Islet precursor cell (in vitro differentiated cells): ENCODE results near the gene MTIF3.

ENCODE experiments used
- DNase-seq: peaks from one replicate; pipeline ENCODE4 v3.0.0-alpha.2; 2018

The MTIF3 gene, protein sequence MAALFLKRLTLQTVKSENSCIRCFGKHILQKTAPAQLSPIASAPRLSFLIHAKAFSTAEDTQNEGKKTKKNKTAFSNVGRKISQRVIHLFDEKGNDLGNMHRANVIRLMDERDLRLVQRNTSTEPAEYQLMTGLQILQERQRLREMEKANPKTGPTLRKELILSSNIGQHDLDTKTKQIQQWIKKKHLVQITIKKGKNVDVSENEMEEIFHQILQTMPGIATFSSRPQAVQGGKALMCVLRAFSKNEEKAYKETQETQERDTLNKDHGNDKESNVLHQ

DNA sequence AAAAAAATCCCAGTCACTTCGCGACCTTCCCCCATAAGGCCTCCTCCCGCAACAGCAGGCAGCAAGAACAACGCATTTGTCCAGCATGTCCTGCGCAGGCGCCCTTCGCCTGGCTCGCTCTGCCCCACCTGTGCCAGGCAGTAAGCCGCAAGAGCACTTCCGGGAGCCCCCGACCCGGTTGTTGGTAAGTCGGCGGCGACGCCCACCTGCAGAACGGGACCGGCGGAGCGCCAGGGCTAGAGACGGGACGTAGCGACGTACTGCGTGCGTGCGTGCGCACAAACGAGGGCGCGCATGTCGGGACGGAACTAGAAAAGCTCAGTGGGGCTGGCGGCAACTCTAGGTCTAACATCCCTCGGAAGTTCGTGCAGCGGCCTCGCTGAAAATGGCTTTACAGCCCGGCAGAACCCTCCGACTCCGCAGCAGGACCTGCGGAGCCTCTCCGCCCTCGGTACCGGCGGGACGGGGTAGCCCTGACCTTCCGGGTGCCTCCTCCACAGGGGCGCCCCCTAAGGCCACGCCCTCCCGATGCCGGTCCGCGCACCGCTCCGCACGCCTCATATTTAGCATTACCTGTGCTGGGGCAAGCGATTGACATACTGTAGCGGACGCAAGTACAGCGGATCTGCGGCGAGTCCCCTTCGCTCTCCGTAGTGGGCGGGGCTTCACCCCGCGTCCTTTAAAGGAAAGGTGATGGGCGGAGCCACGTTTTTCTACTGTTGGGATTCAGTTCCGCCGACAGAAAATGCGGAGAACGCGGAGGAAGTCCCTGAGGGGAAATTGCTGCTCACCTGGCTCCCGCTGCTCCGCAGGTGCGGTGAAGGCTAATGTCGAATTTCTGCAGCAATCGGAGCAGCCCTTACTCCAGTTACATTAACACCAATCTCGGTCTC, at the start of gene MTIF3:
TSS of gene MTIF3 (minus strand) at position 629 of the 893 bp plus-strand sequence. CDS start 10,116 bp downstream, outside the sequence.
- DNase-seq, result peak; percentile 98

DNA sequence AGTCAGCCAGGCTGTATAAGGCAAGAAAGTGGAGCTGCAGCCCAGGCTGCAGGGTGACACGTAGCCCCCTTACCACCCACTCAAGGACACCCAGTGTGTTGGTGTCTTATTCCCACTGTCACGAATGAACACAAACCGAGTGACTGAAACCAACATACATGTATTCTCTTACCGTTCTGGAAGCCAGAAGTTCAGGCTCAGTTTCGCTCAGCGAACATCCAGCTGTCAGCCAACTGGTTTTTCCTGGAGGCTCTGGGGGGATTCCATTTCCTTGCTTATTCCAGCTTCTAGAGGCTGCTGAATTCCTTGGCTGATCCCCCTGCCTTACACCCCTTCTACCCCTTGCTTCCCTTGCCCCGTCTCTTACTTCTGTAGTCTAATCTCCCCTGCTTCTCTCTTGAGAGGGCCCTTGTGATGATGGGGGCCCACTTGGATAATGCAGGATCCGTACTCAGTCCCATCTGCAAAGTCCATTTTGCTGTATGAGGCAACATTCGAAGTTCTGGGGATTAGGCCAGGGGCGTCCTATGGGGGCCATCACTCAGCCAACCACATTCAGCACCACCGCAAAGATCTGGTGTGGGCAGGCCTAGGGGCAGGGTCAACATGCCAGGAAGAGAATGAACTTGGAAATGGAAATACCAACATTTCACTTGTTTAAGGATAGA, 47.3 kb upstream of the MTIF3 start:
- no peak for DNase-seq

DNA sequence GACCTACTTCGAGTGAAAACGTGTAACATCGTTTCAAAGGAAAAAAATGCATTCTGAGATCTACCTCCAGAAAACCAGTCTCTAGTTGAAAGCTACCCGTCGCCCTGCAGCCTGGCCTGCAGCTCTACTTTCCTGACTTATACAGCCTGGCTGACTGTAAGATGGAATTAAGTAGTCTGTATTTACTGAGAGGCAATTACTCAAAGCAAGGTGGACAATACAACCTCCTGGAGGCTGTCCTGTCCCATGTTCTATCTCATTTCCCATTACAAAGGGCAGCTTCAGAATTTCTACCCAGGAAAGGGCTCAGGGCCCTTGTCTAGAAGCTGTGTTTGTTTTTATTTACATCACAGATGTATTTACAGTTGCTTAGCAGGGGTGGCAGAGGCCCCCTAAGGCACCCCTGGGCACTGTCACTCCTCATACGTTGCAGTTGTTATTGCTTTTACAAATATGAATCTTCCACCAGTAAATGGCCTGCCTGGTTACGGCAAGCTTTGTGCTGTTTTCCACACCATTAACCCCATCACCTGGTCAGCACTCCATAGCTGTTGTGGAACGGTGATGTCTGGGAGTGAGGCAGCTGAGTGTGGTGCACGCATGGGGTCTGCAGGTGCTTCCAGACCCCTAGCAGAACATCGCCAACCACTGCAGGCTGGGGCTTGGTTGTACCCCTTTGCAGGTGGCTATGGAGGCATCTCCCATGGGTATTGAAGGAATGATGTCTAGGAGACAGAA, 46.3 kb upstream of the MTIF3 start:
- no peak for DNase-seq

DNA sequence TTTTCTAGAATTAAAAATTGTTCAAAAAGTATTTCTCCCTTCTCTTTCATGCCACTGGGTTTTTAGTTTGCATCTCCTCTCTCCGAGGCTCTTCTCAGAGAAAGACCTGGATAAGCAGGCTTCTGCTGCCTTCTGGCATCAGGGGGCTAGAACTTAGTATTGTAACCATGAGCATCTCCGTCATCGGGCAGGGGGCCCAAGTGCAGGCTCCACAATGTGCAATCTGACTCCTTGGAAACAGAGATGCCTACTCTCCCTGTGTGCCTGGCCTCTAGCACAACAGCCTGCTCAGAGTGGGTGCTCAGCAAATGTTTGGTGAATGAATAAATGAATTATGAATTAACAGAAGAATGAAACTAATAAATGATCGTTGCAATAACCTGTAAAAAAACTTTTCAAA, 45.6 kb upstream of the MTIF3 start:
- DNase-seq, result no peak

DNA sequence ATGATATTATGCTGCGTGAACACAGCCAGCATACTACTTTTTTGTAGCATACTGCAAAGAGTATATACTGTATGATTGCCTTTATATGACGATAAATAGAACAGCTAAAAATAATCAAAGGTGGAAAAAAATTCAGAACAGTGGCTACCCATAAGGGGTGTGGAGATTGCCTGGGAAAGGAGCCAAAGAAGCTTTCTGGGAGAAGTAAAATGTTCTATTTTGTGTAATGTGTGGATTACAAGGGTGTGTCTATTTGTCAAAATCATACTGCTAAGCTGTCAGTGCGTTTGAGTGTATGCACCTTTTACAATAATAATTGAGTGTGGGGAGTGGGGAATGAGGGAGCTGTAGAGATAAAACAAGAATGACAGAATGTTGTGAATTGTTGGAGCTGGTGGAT, 45.2 kb upstream of the MTIF3 start:
- DNase-seq, result no peak

DNA sequence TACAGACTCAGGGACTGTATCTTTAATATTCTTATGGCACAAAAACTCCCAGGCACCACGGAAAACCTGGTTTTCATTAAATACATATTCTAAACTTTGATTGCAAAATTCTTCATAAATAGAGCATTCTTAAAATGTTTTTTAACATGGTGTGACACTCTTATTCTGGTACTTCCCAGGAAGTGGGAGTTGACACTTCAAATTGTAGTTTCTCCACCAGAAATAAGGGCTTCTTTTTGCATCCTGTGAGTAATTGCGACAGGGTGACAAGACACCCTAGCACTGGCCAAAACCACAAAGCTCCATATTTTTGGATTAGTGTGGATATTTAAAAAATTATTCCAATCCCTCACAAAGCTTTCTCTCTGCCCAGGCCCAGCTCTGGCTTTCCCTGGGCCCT, 43.6 kb upstream of the MTIF3 start:
- no peak for DNase-seq

DNA sequence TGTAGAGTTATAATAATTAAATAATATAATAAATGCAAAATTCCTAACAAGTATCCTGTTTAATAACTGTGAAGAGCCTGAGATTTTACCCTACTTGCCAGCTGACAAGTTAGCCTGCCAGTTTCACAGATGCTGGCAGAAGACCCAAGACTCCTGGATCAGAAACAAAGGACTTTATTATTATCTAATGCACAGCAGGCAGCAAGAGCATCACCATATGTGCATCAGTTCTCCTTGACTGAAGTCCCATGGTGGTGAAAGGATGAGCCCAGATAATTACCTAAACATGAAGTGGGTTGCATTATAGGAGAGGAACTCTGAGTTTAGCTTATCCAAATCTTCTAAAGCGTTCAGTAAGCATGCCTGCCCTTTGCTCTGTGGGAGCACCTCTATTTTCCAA, 39.1 kb upstream of the MTIF3 start:
- DNase-seq, result no peak

DNA sequence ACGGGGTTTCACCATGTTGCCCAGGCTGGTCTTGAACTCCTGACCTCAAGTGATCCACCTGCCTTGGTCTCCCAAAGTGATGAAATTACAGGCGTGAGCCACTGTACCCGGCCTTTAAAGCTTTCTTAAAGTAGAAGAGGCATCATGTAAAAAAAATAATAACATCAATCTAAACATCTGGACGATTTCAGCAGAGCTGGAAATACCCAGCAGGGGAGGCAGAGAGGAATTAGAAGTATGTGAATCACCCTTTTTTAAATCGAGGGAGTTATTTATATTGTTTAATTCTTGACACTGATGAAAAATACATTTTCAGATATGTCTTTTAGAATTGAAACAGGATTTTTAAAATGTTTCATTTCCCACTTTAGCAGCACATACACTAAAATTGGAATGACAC, 37.4 kb upstream of the MTIF3 start:
- DNase-seq, result no peak

DNA sequence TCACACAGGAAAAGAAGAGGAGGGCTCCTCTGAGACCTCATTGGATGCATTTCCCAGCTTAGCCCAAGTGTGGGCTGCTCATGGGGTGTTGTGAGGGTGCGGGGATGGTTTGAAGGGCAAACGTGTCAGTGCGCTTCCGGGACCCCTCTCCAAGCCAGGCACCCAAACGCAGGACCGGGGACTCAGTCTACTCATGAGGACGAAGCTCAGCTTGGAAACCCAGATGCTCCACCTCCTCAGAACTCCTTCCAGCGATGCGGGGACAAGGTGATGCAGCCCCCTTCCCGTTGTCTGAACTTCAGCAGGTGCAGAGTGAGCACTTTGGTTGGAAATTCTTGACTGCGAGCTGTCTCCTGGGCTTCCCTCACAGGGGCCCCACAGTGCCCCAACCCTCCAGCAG, 33.1 kb upstream of the MTIF3 start:
- no peak for DNase-seq

DNA sequence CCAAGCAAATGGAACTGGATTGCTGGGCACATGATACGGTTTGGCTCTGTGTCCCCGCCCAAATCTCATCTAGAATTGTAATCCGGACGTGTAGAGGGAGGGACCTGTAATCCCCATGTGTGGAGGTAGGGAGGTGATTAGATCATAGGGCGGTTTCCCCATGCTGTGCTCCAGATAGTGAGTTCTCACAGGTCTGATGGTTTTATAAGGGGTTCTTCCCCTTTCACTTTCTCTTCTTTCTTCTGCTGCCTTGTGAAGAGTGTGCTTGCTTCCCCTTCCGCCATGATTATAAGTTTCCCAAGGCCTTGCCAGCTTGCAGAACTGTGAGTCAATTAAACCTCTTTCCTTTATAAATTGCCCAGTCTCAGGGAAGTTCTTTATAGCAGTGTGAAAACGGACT, 32.6 kb upstream of the MTIF3 start:
- no peak for DNase-seq

DNA sequence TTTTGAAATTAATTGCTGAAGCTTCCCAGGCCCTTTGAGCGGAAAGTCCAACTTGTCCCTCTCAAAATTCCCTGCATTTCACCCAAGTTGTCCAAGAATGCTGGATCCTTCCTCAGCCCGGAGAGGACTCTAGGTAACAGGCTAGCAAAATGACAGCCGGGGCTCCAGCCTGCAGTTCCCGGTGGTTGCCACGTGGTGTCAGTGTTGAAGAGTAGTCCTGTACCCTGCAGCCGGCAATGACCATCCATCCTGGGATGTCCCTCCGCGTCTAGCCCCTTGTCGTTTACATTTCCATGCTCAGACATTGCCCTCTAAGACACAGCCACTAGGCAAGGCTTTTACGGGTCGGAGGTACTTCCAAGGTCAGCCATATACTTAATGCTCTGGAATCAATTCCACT, 31.4 kb upstream of the MTIF3 start:
- peak; percentile 88 for DNase-seq

DNA sequence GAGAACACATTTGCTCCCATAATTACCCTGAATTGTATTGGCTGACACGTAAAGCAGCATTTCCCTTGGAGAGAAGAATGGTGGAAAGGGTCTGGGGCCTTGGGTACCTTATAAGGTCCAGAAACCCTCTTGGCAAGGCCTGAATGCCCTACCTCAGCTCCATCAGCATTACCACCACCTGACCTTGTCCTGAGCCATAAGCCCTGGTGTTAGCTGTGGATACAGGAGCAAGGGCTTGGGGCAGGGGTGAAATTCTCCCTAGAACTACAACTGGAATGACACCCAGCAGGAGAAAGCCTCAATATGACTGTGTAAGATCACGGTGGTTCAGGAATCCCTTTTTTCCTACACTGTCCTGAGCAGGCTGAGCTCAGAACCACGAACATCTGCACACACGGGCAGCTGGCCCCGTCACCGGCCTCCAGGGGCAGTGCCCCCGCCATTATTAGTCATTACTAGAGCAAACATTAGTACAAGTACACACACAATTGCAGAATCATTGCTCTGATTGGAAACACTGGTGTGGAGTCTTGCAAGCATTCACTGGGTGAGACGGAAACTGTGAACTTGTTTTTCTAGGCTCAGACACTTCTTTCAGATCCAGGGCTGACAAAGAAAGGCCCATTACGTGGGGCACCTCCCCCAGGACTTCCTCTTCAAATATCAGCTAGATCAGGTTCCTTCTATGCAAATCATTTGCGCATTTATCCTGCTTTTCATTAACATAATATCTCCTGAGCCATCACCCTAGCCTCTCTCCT, 26.8 kb upstream of the MTIF3 start:
- no peak for DNase-seq

DNA sequence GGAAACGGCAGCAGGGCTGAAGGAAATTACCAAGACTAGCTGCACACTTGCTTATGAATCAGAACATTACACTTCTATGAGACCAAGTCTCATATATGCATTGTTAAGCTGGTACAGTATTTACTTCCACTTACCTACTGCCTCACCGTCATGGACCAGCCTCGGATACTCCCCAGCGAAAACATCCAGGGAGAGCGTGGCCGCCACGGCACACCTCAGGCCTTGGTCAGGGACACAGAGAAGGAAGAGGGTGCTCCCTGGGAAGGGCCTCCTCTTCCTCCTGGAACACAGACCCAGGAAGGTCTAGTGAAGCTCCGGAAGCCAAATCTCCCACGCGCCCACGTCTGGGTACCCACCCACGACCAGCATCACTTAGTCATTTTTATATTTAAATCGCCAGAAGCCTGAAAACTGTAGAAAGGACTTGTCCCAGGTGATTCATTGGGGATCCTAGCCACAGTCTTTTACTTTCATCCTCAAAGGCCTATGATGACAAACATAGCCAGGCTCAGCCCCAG, 24.4 kb upstream of the MTIF3 start:
- DNase-seq, result no peak

DNA sequence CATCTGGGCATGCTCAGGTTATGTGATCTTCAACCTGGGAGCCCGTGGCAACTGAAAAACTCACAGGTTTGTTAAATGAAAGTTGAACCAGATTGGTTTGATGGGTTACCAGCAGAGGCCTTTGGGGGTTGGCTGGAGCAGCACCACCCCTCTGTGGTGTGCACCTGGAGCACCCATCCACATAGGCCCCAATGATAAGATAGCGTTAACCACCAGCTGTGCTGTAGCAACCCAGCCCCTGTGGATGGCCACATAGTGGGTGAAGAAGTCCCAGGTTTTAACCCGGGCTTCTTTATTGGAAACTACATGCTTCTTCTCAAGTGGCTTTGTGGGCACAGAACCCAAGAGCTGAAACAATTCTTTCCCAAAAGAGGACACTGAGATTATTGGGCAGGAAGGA, 22.6 kb upstream of the MTIF3 start:
- DNase-seq, result no peak

DNA sequence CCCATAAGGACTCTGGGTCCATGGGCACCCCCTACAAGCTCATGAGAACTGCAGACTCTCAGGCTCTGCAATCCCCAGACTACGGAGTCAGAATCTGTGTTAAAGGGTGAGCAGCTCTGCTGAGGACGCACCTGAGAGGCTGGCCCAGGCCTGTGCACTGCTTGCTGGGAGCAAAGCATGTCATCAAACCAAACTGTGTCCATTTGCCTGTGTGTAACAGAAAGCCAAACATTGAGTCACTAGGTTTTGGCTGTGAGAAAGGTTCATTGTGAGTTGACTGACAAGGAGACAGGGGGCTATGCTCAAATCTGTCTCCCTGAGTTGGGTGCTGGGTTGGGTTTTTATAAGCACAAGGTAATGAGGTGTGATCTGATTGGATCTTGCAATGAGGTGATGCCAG, 22.1 kb upstream of the MTIF3 start:
- DNase-seq, result no peak

DNA sequence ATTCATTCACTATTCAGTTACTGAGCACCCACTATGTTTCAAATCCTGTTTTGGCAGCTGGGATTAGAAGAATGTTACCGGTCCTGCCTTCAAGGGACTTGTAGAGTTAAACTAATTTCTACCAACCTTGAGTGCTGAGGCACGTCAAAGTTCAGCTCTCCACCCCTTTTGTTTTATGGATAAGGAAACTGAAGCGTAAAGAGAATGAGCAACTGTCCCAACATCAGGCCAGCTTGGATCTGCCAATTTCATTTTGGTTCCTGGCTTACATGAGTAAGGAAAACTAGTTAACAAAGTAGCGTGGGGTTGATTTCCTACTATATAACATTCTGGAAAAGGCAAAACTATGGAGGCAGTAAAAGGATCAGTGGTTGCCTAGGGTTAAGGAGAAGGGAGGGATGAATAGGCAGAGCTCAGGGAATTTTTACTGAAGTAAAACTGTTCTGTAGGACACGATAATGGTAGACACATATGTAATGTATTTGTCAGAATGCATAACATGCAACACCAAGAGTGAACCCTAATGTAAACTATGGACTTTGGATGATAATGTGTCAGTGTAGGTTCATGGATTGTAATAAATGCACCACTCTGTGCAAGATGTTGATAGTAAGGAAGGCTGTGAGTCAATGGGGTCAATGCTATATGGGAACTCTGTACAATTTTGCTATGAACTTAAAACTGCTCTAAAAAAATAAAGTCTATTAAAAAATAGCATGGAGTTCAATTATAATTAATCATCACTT, 19.9 kb upstream of the MTIF3 start:
- DNase-seq, result no peak

DNA sequence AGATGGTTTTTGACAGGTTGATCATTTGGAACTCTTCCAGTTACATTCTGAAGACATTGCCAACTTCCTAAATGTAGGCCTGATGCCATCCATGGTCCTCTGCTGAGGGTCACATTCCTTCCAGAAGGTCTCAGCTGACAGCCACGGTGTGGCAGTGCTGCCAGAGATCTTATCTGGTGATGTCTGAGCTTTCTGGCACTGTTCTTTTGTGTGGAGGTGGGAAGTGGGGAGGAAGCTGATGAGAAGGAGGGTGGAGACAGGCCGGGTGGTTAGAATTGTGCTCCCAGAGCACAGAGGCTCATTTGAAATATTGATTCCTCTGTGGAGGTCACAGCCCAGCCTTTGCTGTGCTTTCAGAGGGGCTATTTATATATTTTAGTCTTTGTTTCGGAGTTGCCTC, 16.1 kb upstream of the MTIF3 start:
- DNase-seq, result no peak

DNA sequence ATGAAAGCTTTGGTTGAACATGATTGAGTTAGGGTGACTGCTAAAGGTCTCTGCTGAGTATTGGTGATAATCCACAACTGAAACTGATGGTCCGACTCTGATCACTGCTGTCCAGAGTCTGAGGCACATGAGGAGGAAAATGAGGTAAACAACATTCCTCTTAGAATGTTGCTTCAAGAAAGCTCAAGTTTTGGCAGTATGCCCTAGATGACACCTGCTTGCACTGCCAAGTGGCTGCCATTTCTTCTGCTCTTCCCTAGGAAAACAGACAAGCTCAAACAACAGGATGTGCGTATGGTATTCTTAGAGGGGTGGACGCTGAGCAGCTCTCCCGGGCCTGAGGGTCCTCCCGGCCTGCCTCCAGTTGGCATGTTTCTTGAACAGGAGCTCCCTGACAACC, 15.2 kb upstream of the MTIF3 start:
- DNase-seq, result no peak

DNA sequence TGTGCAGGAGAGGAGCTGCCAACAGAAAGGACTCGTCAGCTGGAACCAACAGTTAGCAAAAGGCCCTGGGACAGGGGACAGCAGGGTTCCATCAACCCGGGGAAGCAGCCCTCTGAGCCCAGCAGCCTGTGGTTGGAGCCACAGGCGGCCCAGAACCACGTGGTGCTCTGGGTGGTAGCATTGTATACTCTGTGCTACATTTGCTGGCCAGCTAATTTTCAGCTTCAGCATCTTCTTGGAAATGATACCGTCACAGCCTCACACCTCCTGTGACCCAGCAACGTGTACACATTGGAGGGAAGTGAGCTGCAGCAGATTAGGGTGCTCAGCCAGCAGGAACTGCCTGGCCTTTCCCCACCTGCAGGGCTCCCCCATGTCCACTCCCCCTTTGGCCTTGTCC, 13.1 kb upstream of the MTIF3 start:
- DNase-seq, result no peak

DNA sequence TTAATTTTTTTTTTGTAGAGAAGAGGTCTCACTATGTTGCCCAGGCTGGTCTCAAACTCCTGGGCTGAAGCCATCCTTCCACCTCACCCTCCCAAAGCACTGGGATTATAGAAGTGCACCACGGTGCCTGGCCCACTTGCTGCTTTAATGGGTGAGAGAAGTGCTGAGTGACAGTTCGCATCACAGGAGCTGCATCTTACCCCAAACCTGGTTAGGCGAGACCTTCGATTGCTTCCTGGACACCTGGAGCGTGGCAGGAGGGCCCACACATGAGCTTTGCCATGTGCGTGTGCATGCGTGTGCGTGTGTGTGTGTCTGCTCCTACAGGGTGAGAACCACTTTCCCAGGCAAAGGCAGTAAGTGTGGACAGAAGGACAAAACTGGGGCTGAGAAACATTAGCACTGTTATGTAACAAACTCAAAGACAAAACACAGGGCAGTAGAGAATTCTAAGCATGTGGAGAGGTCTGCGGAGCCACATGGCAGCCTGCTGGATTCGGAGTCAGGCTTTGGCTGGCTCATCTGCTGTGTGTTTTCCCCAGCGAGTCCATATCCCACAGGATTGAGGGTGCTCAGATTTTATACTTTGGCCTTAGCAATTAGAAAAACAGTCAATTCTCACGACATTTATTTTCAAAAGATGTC, 11.7 kb upstream of the MTIF3 start:
- no peak for DNase-seq

DNA sequence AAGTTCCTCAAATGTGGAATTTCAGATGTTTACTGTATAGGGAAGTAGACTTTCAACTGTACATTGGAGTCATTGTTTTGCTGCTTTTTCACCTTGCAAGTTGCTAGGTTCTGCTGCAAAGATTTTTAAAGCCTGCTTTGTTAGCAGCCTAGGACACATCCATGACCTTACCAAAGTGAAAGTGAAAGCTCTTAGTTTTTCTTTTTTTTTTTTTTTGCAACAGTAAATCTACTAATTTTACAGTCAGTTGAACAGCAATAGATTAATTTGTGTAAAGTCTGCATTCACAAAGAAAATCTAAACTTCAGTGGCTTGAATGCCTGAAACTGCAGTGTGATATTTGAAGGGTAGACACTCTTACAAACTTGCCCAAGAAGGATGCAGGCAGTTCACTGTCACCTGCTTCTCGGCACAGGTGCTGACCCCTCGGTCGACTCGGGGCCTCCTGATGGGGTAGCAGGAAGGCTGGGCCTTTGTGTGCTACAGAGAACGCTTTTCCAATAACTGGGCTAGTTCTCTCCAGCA, 5.0 kb upstream of the MTIF3 start:
- DNase-seq, result no peak
